OCI-LY1 (cell line): ENCODE results near the gene SGPP2.

Experiments
- EZH2 ChIP-seq: fragments of 200-600 bp; sonication (generic), shearing (Covaris generic); IDR thresholded peaks from 2 replicates; pipeline ENCODE4 v1.8.0; 2017; ENCODE audit warnings: borderline replicate concordance, mixed run types, mild to moderate bottlenecking, antibody characterized with exemption, low read length, moderate library complexity, mixed read lengths
- TF ChIP-seq, protein P1 (sequence below): fragments of 200-600 bp; sonication (generic), shearing (Covaris generic); IDR thresholded peaks from 2 replicates; pipeline ENCODE4 v1.5.1; 2017; ENCODE audit warnings: mild to moderate bottlenecking, antibody characterized with exemption, low read length, moderate library complexity, mixed read lengths

DNA sequence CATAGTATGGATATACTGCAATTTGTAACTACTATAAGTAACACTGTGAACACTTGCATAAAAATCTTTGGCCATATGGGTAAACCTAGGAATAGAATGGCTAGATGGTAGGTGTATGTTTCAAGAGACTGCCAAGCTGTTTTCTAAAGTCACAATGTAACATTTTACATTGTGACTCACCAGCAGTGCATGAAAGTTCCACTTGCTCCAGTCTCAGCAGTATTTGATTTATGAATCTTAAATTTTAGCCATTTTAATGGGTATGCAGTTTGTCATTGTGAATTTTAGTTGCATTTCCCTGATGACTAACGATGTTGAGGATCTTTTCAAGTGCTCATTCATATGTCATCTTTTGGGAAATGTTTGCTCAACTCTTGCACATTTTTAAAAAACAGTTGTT is 145.5 kb downstream of the SGPP2 start:
- TF ChIP-seq, protein P1, sequence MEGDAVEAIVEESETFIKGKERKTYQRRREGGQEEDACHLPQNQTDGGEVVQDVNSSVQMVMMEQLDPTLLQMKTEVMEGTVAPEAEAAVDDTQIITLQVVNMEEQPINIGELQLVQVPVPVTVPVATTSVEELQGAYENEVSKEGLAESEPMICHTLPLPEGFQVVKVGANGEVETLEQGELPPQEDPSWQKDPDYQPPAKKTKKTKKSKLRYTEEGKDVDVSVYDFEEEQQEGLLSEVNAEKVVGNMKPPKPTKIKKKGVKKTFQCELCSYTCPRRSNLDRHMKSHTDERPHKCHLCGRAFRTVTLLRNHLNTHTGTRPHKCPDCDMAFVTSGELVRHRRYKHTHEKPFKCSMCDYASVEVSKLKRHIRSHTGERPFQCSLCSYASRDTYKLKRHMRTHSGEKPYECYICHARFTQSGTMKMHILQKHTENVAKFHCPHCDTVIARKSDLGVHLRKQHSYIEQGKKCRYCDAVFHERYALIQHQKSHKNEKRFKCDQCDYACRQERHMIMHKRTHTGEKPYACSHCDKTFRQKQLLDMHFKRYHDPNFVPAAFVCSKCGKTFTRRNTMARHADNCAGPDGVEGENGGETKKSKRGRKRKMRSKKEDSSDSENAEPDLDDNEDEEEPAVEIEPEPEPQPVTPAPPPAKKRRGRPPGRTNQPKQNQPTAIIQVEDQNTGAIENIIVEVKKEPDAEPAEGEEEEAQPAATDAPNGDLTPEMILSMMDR = no peak
- no peak for TF ChIP-seq EZH2
